K562 (cell line): ENCODE results near the gene UBL5. TPM values are rescaled to one million over a fixed set of nuclear protein-coding genes. Genes with fewer than 3 reads are reported as not detected.

Experiments
- DIDO1 ChIP-seq: fragments of 450-650 bp; IDR thresholded peaks from 2 replicates; pipeline ENCODE4 v1.6.1; 2016; ENCODE audit warnings: low read depth, missing biosample characterization, missing genetic modification characterization
- GATAD2B ChIP-seq: fragments of 450-650 bp; IDR thresholded peaks from 2 replicates; pipeline ENCODE4 v1.6.1; 2017; ENCODE audit warnings: mild to moderate bottlenecking, borderline replicate concordance
- HNRNPH1 ChIP-seq: fragments of 200-400 bp; formaldehyde crosslinking; optimal IDR thresholded peaks from 2 replicates; pipeline ENCODE3; 2017; ENCODE audit warnings: low read depth, mild to moderate bottlenecking, low read length, moderate library complexity
- MAFG ChIP-seq: fragments of 450-650 bp; conservative IDR thresholded peaks from 2 replicates; pipeline ENCODE4 v1.6.1; 2016; ENCODE audit warnings: missing genetic modification characterization, missing compliant biosample characterization
- MEF2D ChIP-seq: conservative IDR thresholded peaks from 2 replicates; pipeline ENCODE4 v1.6.1; 2016; ENCODE audit warnings: low read depth, missing genetic modification characterization, missing compliant biosample characterization
- RCOR1 ChIP-seq, 2 experiments: IDR thresholded peaks; 2 replicates each; pipeline ENCODE4 v1.6.1; 2012; ENCODE audit warnings: low read depth in 2 of 2, low read length in 2 of 2, borderline replicate concordance in 1 of 2, improper control_type of control experiment in 1 of 2
- SMC3 ChIP-seq: conservative IDR thresholded peaks from 2 replicates; pipeline ENCODE4 v1.6.1; 2011; ENCODE audit warnings: low read depth, low read length, improper control_type of control experiment; ENCODE audit not compliant: insufficient read depth
- TEAD1 ChIP-seq, 2 experiments: fragments of 450-650 bp in 1 of 2; sonication (generic) in 1 of 2; formaldehyde crosslinking; IDR thresholded peaks; 2 replicates each; pipeline versions ENCODE4 v1.4.0 to v1.8.0; 2020 to 2022; ENCODE audit warnings: mild to moderate bottlenecking in 2 of 2, missing genetic modification reagents in 1 of 2
- ZBED1 ChIP-seq: IDR thresholded peaks from 2 replicates; pipeline ENCODE4 v1.6.1; 2014
- ZSCAN32 ChIP-seq: fragments of 450-650 bp; formaldehyde crosslinking; IDR thresholded peaks from 2 replicates; pipeline ENCODE4 v1.4.0; 2020; ENCODE audit warnings: mild to moderate bottlenecking, moderate library complexity
- polyA plus RNA-seq, 8 experiments: library from polyadenylated mRNA; depleted of rRNA in 4 of 8; stranded (reverse) in 5 of 8; unstranded in 3 of 8; fragments of >200 nt; fragmentation: Nextera tagmentation in 2 of 8; fragmentation: Illumina TruSeq in 1 of 8; extraction: Ambion mirVana in 2 of 8; extraction: Trizol in 1 of 8; gene quantifications; 2 replicates each; pipeline versions ENCODE4 v1.2.1 to v1.2.3, GENCODE V29; 2011 to 2014; ENCODE audit warnings: inconsistent platforms in 1 of 8, missing spikeins in 1 of 8
- total RNA-seq, 7 experiments: library from RNA; depleted of rRNA in 6 of 7; stranded (reverse); fragments of >200 nt in 6 of 7; fragmentation: Illumina TruSeq in 2 of 7; extraction: Trizol in 2 of 7; gene quantifications; 2 replicates each; pipeline versions ENCODE4 v1.2.1 to v1.2.3, GENCODE V29; 2011 to 2021; ENCODE audit warnings: low replicate concordance in 1 of 7
- TF ChIP-seq, protein P1 (sequence below), 2 experiments: IDR thresholded peaks; 2 replicates each; pipeline ENCODE4 v1.6.1; 2011; ENCODE audit warnings: borderline replicate concordance in 1 of 2, control low read depth in 1 of 2, low read depth in 1 of 2, low read length in 1 of 2, mild to moderate bottlenecking in 1 of 2, mixed read lengths in 1 of 2, moderate library complexity in 1 of 2; ENCODE audit not compliant: insufficient read depth in 1 of 2, insufficient read length in 1 of 2, poor library complexity in 1 of 2, severe bottlenecking in 1 of 2; ENCODE audit errors: extremely low read depth in 1 of 2
- TF ChIP-seq, protein P2 (sequence below): sonication (generic); formaldehyde crosslinking; IDR thresholded peaks from 2 replicates; pipeline ENCODE4 v1.8.0; 2022; ENCODE audit warnings: missing genetic modification reagents, mild to moderate bottlenecking, moderate library complexity, borderline replicate concordance
- TF ChIP-seq, protein P3 (sequence below): IDR thresholded peaks from 3 replicates; pipeline ENCODE4 v1.6.1; 2011; ENCODE audit warnings: borderline replicate concordance, mild to moderate bottlenecking, moderate library complexity; ENCODE audit not compliant: insufficient read length; ENCODE audit errors: extremely low read depth
- TF ChIP-seq, protein P4 (sequence below), 3 experiments: IDR thresholded peaks in 2 of 3; conservative IDR thresholded peaks in 1 of 3; 2 replicates each; pipeline ENCODE4 v1.5.1; 2011 to 2012; ENCODE audit warnings: low read length in 3 of 3, mild to moderate bottlenecking in 3 of 3, control low read depth in 2 of 3, improper control_type of control experiment in 1 of 3, inconsistent platforms in 1 of 3, low read depth in 1 of 3, mixed read lengths in 1 of 3, moderate library complexity in 1 of 3; ENCODE audit not compliant: insufficient read depth in 2 of 3
- TF ChIP-seq, protein P5 (sequence below): fragments of 450-650 bp; IDR thresholded peaks from 2 replicates; pipeline ENCODE4 v1.7.0; 2016; ENCODE audit warnings: borderline replicate concordance
- TF ChIP-seq, protein P6 (sequence below): fragments of 200-800 bp; sonication (Bioruptor generic); IDR thresholded peaks from 2 replicates; pipeline ENCODE4 v1.6.1; 2017; ENCODE audit warnings: missing genetic modification characterization, missing compliant biosample characterization
- TF ChIP-seq, protein P7 (sequence below): fragments of 250-450 bp; sonication (Bioruptor Pico); IDR thresholded peaks from 2 replicates; pipeline ENCODE4 v1.8.0; 2021; ENCODE audit warnings: moderate library complexity, mild to moderate bottlenecking, inconsistent platforms

UBL5 gene
- total and polyA plus RNA-seq, 9 of the 15 experiments (the other 6 are each of a cell fraction or from before 2014, with no cell fraction given), result 410 to 1,266 (median 613) TPM

DNA sequence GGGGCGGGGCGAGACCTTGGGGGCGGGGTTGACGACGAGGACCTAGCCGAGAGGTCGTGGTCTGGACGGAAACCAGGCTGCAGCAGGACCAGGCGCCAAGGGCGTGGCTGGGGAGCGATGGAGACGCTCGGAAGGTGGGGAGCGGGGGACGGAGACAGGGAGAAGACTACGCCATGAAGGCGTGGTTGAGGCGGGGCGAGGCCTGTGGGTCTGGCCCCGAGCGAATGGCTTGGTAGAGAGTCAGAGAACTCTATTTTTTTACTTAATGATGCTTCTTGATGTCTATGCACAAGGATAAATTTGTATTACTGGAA lies 8.2 kb upstream of the UBL5 start (continued):
- TF ChIP-seq, protein P1, sequence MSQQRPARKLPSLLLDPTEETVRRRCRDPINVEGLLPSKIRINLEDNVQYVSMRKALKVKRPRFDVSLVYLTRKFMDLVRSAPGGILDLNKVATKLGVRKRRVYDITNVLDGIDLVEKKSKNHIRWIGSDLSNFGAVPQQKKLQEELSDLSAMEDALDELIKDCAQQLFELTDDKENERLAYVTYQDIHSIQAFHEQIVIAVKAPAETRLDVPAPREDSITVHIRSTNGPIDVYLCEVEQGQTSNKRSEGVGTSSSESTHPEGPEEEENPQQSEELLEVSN (IDR thresholded peaks at IDR 0.05; ENCODE audit: borderline replicate concordance in 1 of 2, extremely low read depth in 1 of 2, insufficient read depth in 1 of 2, insufficient read length in 1 of 2, low read depth in 1 of 2, low read length in 1 of 2, poor library complexity in 1 of 2, severe bottlenecking in 1 of 2), result peak in 1 of 2 experiments; percentile 41
- TF ChIP-seq RCOR1 (IDR thresholded peaks at IDR 0.05; ENCODE audit: borderline replicate concordance in 1 of 2, low read depth in 2 of 2, low read length in 2 of 2) (peak; percentile 21 to 98; a peak in 2 of 4 replicates), ZSCAN32 (CRISPR knock-in tag) (no peak), ZBED1 (no peak), DIDO1 (tag) (no peak), TEAD1 (CRISPR knock-in tag; IDR thresholded peaks at IDR 0.05) (no peak), GATAD2B (no peak), SMC3 (no peak), MEF2D (tag) (no peak), HNRNPH1 (no peak), MAFG (tag) (no peak)
- TF ChIP-seq, protein P2, sequence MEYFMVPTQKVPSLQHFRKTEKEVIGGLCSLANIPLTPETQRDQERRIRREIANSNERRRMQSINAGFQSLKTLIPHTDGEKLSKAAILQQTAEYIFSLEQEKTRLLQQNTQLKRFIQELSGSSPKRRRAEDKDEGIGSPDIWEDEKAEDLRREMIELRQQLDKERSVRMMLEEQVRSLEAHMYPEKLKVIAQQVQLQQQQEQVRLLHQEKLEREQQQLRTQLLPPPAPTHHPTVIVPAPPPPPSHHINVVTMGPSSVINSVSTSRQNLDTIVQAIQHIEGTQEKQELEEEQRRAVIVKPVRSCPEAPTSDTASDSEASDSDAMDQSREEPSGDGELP, result 0 out of 2 replicates have a peak, but pooled peaks have one; percentile 13
- TF ChIP-seq, protein P3, sequence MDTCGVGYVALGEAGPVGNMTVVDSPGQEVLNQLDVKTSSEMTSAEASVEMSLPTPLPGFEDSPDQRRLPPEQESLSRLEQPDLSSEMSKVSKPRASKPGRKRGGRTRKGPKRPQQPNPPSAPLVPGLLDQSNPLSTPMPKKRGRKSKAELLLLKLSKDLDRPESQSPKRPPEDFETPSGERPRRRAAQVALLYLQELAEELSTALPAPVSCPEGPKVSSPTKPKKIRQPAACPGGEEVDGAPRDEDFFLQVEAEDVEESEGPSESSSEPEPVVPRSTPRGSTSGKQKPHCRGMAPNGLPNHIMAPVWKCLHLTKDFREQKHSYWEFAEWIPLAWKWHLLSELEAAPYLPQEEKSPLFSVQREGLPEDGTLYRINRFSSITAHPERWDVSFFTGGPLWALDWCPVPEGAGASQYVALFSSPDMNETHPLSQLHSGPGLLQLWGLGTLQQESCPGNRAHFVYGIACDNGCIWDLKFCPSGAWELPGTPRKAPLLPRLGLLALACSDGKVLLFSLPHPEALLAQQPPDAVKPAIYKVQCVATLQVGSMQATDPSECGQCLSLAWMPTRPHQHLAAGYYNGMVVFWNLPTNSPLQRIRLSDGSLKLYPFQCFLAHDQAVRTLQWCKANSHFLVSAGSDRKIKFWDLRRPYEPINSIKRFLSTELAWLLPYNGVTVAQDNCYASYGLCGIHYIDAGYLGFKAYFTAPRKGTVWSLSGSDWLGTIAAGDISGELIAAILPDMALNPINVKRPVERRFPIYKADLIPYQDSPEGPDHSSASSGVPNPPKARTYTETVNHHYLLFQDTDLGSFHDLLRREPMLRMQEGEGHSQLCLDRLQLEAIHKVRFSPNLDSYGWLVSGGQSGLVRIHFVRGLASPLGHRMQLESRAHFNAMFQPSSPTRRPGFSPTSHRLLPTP, result no peak
- TF ChIP-seq, protein P4, sequence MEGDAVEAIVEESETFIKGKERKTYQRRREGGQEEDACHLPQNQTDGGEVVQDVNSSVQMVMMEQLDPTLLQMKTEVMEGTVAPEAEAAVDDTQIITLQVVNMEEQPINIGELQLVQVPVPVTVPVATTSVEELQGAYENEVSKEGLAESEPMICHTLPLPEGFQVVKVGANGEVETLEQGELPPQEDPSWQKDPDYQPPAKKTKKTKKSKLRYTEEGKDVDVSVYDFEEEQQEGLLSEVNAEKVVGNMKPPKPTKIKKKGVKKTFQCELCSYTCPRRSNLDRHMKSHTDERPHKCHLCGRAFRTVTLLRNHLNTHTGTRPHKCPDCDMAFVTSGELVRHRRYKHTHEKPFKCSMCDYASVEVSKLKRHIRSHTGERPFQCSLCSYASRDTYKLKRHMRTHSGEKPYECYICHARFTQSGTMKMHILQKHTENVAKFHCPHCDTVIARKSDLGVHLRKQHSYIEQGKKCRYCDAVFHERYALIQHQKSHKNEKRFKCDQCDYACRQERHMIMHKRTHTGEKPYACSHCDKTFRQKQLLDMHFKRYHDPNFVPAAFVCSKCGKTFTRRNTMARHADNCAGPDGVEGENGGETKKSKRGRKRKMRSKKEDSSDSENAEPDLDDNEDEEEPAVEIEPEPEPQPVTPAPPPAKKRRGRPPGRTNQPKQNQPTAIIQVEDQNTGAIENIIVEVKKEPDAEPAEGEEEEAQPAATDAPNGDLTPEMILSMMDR (IDR thresholded peaks at IDR 0.05 in 2 of 3, conservative IDR thresholded peaks at IDR 0.05 in 1 of 3; ENCODE audit: insufficient read depth in 2 of 3, low read depth in 1 of 3, low read length in 3 of 3), result no peak
- TF ChIP-seq, protein P5, sequence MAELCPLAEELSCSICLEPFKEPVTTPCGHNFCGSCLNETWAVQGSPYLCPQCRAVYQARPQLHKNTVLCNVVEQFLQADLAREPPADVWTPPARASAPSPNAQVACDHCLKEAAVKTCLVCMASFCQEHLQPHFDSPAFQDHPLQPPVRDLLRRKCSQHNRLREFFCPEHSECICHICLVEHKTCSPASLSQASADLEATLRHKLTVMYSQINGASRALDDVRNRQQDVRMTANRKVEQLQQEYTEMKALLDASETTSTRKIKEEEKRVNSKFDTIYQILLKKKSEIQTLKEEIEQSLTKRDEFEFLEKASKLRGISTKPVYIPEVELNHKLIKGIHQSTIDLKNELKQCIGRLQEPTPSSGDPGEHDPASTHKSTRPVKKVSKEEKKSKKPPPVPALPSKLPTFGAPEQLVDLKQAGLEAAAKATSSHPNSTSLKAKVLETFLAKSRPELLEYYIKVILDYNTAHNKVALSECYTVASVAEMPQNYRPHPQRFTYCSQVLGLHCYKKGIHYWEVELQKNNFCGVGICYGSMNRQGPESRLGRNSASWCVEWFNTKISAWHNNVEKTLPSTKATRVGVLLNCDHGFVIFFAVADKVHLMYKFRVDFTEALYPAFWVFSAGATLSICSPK, result no peak
- TF ChIP-seq, protein P6, sequence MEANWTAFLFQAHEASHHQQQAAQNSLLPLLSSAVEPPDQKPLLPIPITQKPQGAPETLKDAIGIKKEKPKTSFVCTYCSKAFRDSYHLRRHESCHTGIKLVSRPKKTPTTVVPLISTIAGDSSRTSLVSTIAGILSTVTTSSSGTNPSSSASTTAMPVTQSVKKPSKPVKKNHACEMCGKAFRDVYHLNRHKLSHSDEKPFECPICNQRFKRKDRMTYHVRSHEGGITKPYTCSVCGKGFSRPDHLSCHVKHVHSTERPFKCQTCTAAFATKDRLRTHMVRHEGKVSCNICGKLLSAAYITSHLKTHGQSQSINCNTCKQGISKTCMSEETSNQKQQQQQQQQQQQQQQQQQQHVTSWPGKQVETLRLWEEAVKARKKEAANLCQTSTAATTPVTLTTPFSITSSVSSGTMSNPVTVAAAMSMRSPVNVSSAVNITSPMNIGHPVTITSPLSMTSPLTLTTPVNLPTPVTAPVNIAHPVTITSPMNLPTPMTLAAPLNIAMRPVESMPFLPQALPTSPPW (CRISPR knock-in tag), result peak; percentile 88
- TF ChIP-seq, protein P7, sequence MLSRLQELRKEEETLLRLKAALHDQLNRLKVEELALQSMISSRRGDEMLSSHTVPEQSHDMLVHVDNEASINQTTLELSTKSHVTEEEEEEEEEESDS, result no peak
